Calu3 (cell line): ENCODE data around the gene PRICKLE1. TPM values are rescaled to one million over a fixed set of nuclear protein-coding genes. Genes with fewer than 3 reads are reported as not detected.

Source experiments
- BruUV-seq: library from RNA; stranded (reverse); fragments of 400-500 nt; replicated peaks from 2 replicates; lab custom pipeline; 2021; lab: Mats Ljungman, UMichigan
- CTCF ChIA-PET: fragments of 300-600 bp; sonication (Branson Sonifier 250); formaldehyde crosslinking; loops from one replicate; lab custom pipeline; 2022; ENCODE audit warnings: antibody characterized with exemption; lab: Charles Lee
- DNase-seq: peaks from one replicate; pipeline ENCODE4 v3.0.0; 2022
- H3K27ac Mint-ChIP-seq: one replicate; pipeline ENCODE4 v1.8.0; 2022; ENCODE audit warnings: mixed read lengths; ENCODE audit not compliant: unreplicated experiment
- H3K27me3 Mint-ChIP-seq: one replicate; pipeline ENCODE4 v1.8.0; 2022; ENCODE audit warnings: mixed read lengths; ENCODE audit not compliant: unreplicated experiment
- H3K36me3 Mint-ChIP-seq: one replicate; pipeline ENCODE4 v1.8.0; 2022; ENCODE audit warnings: mild to moderate bottlenecking, moderate library complexity, mixed read lengths; ENCODE audit not compliant: insufficient read depth, unreplicated experiment
- H3K4me1 Mint-ChIP-seq: one replicate; pipeline ENCODE4 v1.8.0; 2022; ENCODE audit warnings: mild to moderate bottlenecking, low read depth, mixed read lengths; ENCODE audit not compliant: unreplicated experiment
- H3K4me3 Mint-ChIP-seq: one replicate; pipeline ENCODE4 v1.8.0; 2022; ENCODE audit warnings: mild to moderate bottlenecking, low read depth, moderate library complexity, mixed read lengths; ENCODE audit not compliant: unreplicated experiment
- H3K9me3 Mint-ChIP-seq: one replicate; pipeline ENCODE4 v1.8.0; 2022; ENCODE audit warnings: low read depth, mixed read lengths; ENCODE audit not compliant: unreplicated experiment
- CTCF ChIP-seq: fragments of 200-600 bp; IDR thresholded peaks from one replicate; pipeline ENCODE4 v1.8.0; 2022; ENCODE audit warnings: antibody characterized with exemption; ENCODE audit not compliant: unreplicated experiment
- intact Hi-C: fragments of 100-400 bp; cut with micrococcal nuclease; formaldehyde crosslinking; loops from one replicate; pipeline ENCODE4 v1.10.0; 2022; ENCODE audit not compliant: unreplicated experiment
- total RNA-seq: library from RNA; stranded (reverse); gene quantifications from 2 replicates; pipeline ENCODE4 v1.2.3, GENCODE V29; 2022

The PRICKLE1 gene
- total RNA-seq, 1 experiment from 2014 or later, result 12.7 TPM

GRCh38 chr12:42492267-42492666 lies 97.3 kb downstream of the PRICKLE1 start:
- Mint-ChIP-seq H3K9me3 (no peaks in the 10 kb centered on the region), H3K4me3 (no peak overlapping the region), H3K36me3 (no peaks in the 10 kb centered on the region), H3K27ac (no peak overlapping the region), H3K27me3 (no peaks in the 10 kb centered on the region), H3K4me1 (no peaks in the 10 kb centered on the region)
- no TSS peak for BruUV-seq
- DNase-seq, result no peak
- TF ChIP-seq CTCF, result no peak
- CTCF ChIA-PET, result no interaction called here
- intact Hi-C loops, result no loop called here

- no peaks in the 10 kb centered on the region for H3K36me3 Mint-ChIP-seq
- TF ChIP-seq CTCF, result no peak
- no peaks in the 10 kb centered on the region for H3K9me3 Mint-ChIP-seq
- H3K4me3 Mint-ChIP-seq, result no peak overlapping the region
- no peak for DNase-seq
- no peaks in the 10 kb centered on the region for H3K27me3 Mint-ChIP-seq
- intact Hi-C loops, result no loop called here
- no TSS peak for BruUV-seq
- CTCF ChIA-PET, result no interaction called here
- no peak overlapping the region for H3K27ac Mint-ChIP-seq
- no peaks in the 10 kb centered on the region for H3K4me1 Mint-ChIP-seq
Measured at GRCh38 chr12:42490261-42490842, 99.2 kb downstream of the PRICKLE1 start.

GRCh38 chr12:42486407-42486806 lies 103.1 kb downstream of the PRICKLE1 start:
- CTCF ChIA-PET, result interaction anchor here (0.6 kb wide), 1 partner anchor 12 kb away, joined by 3 read pairs; no protein-coding TSS in a partner anchor
- Mint-ChIP-seq H3K4me3 (no peak overlapping the region), H3K9me3 (no peaks in the 10 kb centered on the region), H3K4me1 (no peaks in the 10 kb centered on the region), H3K27ac (no peak overlapping the region), H3K36me3 (peaks cover 23% of the 10 kb centered on the region), H3K27me3 (no peaks in the 10 kb centered on the region)
- no peak for TF ChIP-seq CTCF
- no peak for DNase-seq
- BruUV-seq, result no TSS peak
- intact Hi-C loops, result no loop called here

GRCh38 chr12:42485823-42486222 lies 103.7 kb downstream of the PRICKLE1 start:
- Mint-ChIP-seq H3K27me3 (no peaks in the 10 kb centered on the region), H3K4me1 (peaks cover 5% of the 10 kb centered on the region), H3K4me3 (no peak overlapping the region), H3K27ac (no peak overlapping the region), H3K9me3 (no peaks in the 10 kb centered on the region), H3K36me3 (peaks cover 23% of the 10 kb centered on the region)
- intact Hi-C loops, result no loop called here
- BruUV-seq, result no TSS peak
- no peak for TF ChIP-seq CTCF
- no peak for DNase-seq
- CTCF ChIA-PET, result no interaction called here
